SW480 (cell line): ENCODE measurements around the gene GNS.
"Not testable (repeated sequence)": the region's sequence is repeated elsewhere in the genome, so short reads cannot be mapped to it uniquely, and the experiment has no call there.

Experiments used
- DNase-seq: peaks from one replicate; pipeline ENCODE4 v3.0.0-alpha.2; 2016; ENCODE audit warnings: low spot score

Gene GNS

DNA sequence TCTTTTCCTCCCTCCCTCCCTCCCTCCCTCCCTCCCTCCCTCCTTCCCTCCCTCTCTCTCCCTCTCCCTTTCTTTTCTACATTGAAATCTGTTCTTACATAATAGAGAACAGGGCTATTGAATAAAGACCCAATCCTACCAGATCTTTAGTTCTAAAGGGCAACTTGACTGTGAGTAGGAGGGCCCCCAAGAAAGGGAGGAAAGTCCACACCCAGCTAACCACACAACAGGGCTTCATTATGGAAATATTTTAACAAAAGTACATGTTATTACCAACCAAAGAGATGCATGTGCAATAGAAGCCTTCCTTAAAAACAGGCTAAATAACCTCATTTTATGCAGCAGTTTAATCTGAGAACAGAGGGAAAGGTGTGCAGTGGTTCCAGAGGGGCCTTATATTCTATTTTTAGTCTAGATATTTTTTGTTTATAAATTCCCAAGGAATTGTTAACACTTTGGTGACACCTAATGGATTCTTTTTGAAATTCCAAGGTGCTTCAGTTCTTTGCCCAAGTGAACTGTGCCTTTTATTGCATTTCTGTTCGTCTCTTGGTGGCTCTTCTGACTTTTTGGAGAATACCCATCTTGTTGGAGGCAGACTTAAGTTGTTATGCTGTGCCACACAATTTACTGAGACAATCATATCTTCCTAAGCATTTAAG is 63.0 kb downstream of the GNS start:
- peak; percentile 35 for DNase-seq

DNA sequence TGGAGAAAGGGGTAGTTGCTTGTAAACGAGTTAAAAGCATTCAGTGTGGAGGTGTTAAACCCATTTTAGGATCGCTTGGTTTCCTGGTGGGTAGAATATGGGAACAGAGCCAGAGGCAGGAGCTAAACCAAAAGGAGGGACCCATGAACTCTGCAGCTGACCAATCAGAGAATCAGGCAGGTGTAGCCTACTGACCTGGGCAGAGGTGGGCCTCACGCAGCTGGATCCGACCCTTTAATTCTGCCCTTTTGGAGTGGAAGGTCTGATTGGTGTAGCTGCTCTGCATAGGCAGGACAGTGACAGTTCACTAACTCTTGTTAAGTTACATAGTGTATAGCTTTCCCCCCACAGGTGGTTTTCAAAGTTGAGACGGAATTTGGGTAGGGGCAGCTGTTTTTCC is 63.7 kb downstream of the GNS start:
- no peak for DNase-seq

DNA sequence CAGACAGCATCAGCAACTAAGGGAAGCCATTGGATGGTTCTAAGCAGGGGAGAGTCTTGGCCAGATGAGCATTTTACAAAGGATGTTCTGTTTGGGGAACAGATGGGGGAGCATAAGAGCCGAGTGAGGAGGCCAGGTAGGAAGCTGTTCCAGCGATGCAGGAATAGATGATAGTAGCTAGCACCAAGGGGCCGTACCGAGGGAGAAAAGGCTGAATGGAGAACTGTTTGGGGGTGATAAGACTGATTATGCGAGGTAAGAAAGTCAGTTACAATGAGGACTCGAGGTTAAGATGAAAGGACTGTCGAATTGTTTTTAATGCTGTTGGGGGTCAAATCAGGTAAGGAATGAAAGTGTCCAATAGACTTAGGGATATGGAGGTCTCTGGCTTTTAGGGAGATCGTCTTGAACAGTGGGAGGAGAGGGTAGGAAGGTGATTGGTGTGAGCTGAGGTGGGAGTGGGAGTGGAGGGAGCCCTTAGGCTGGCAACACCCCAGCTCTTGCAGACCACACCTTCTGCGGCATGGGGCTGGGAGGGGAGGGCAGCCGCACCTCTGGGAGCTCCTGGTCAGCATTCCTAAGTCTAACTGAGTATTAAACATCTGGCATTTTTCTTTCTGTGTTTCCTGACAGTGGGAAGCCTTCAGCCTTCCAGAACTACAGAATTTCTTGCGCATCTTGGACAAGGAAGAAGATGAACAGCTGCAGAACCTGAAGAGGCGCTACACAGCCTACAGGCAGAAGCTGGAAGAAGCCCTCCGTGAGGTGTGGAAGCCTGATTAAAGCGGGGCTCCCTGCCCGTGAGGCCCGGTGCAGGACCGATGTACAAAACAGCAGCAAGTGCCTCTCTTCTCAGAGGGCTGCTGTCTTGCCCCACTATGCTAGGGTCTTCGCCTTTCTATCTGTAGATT is 64.8 kb downstream of the GNS start:
- DNase-seq = no peak

DNA sequence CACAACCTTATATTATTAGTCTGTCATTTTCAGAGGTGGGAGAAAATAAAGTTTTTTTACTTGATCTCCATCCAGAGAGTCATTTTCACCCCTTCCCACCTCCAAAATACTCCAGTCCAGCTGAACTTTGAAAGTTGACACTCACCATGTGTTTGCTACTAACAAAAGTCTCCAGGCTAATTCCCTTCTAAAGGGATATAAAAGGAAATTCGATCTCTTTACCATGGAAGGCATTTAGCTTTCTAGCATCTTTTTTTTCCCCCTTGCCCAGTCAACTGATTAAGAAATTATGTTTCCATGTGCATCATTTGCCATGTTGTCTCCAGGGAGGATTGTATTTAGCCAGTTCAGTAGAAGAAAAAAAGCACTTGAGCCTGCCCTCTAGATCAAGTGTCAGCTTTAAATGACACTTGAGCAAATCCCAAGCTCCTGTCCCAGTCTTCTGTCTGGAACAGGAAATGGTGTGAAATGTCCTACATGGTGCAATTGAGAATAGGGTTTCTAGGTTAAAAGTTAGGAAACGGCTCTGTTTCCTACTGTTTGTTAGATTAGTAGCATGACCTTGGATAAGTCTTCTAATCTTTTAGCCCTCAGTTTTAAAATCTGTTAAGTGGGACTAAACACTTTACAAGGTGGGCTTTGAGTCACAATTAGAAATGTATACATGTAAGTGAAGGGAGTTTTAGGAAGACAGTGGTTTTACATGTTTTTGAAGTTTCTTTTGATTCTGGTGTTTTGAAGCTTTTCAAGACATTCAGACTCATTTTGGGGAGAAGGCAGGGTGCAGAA is 67.2 kb downstream of the GNS start:
- DNase-seq = no peak

DNA sequence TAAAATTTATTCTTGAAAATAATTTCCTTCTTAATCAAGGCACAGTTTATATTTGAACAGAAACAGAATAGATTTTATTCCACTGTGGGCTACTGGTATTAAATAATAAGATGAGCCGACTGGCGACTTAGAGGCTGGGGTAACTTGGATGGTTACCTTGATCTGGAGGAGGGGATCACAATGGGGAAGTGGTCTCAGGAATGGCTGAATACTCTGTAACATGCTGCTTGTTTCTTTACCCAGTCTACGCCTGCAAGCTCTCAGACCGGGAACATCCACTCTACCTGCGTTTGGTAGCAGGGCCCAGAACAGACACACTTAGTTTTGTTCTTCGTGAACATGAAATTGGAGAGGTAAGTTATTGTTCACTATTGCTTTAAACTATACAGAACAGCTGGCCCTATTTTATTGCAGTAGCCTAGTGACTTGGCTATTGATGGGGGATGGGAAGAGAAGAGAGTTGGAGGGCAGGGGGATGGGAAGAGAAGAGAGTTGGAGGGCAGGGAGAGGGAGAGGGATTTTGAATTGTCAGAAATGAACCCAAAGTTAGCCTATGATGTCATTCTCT is 67.9 kb downstream of the GNS start:
- no peak for DNase-seq

DNA sequence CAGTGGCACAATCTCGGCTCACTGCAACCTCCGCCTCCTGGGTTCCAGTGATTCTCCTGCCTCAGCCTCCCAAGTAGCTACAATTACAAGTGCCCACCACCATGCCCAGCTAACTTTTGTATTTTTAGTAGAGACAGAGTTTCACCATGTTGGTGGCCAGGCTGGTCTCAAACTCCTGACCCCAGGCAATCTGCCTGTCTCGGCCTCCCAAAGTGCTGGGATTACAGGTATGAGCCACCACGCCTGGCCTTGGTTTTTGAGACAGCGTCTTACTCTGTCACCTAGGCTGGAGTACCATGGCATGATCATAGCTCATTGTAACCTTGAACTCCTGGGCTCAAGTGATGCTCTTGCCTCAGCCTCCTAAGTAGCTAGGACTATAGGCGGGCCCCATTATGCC is 69.0 kb downstream of the GNS start:
- not testable (repeated sequence) for DNase-seq

DNA sequence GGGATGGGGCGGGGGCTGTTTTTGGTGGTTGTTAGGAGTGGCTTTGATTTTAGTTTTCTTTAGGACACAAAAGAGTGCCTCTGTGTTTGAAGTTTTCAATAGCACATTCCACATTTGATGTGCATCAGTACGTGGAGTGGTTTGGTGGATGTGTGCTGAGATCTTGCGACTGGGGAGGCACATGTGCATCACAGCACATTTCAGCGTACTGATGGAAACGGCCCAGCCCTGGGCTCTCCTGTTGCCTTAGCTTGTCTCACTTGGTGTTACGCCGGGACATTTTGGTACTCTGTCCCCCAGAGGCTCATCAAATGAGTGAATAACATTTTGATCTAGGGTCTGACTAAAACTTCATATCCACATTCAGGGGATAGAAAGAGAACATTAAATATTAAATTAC is 70.5 kb downstream of the GNS start:
- DNase-seq = no peak

DNA sequence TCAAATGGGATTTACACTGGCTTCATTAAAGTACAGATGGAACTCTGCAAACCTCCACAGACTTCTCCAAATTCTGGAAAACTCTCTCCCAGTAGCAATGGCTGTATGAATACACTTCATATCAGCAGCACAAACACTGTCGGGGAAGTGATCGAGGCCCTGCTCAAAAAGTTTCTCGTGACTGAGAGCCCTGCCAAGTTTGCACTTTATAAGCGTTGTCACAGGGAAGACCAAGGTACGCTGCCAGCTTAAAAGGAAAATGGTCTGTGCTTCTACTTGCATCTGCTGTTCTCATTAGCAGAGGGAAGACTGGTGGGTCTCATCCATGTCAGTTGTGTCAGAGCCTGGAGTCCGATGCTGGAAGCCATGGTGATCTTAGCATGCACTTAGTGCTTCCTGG is 71.0 kb downstream of the GNS start:
- no peak for DNase-seq

DNA sequence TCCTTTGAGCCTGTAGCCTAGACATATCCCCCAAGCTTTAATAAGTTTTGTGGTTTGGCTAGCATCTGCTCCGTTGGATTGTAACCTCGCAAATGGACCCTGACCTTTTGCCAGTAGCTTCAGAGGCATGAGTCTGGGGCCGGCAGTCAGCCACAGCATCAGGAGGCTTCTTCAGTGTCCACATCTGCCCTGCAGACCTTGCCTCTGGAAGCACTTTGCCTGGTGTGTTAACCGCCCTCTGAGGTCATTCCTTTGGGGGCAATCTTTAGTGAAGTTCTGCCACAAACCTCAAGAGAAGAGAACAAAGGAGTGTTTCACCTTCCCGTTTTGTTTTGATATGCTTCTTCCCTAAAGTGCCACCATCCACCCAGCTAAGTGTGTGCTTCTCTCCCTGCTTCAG is 71.4 kb downstream of the GNS start:
- peak; percentile 16 for DNase-seq

DNA sequence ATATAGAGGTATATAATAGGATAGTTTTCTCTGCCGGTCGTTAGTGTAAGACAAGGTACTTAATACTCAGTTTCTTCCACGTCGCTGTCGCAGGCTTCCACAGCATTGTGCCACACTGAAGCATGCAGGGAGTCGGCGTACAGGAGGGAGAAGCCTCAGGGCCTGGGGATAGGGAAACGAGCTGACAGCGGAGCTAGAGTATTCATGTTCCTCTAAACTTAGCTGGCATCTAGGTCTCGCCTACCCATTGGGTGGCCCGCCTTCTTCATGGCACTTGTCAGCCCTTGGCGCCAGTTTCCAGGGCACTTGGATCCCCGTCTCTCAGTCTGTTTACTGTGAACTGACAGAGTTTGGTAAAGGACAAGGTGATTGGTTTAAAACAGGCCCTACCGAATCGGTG is 73.6 kb downstream of the GNS start:
- DNase-seq = no peak

DNA sequence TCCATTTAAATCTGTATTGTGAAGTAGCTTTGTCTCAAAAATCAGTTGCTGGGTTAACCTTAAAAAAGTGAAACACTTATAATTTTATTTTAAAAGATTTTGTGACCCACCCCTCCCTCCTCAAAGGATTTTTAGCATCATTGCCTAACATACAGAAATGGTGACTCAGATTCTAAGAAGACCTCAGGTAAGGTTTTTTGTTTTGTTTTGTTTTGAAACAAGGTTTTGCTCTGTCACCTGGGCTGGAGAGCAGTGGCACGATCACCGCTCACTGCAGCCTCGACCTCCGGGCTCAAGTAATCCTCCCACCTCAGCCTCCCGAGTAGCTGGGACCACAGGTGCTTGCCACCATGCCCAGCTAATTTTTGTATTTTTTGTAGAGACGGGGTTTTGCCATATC is 74.2 kb downstream of the GNS start:
- DNase-seq = no peak

DNA sequence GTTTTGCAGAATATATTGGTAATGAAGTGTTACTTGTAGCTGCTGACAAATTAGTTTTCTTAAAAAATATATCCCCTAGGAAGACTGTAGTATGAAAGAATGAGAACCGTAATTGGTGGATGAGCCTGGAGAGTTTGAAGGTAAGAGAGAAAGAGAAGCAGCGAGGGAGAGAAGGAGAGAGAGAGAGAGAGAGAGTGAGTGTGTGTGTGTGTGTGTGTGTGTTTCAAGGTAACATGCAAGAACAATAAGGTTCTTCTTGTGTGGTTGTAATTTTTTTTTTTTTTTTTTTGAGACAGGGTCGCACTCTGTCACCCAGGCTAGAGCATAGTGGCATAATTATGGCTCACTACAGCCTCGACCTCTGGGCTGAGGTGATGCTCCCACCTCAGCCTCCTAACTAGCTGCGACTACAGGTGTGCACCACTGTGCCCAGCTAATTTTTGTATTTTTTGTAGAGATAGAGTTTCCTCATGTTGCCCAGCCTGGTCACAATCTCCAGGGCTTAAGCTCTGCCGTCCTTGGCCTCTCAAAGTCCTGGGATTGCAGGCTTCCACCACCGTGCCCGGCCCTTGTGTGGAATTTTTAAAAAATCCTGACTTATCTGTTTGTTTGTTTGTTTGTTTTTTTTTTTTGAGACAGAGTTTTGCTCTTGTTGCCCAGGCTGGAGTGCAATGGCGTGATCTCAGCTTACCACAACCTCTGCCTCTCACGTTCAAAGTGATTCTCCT is 75.2 kb downstream of the GNS start:
- DNase-seq = no peak

DNA sequence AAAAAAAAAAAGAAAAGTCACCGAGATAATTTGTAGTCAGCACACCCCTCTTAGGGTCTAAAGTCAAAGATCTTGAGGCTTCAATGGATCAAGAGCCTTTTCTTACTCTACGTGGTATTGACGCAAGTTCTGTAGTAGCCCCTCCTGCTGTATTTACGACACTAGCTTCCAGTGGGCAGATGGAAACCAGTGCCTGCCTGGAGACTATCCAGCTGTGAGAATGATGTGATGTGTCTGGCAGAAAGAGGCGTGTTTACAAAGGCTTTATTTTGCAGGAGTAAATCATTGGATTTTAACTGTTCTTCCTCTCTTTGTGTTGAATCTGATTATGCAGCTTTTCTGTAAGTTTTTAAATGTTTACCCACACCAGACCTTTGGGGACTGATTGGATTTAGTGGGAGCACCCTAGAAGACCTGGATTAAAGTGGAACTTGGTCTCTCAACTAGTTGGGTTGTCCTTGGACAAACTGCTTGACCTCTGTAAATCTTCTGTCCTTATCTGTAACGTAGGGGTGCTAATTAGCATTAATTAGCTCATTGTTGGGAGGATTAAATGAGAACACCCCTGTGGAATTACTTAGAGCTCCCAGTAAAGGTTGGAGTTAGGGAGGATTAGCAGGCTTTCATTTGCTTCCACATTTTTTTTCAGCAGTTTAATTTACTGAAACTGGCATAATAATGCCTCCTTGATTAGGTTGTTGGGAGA is 76.5 kb downstream of the GNS start:
- DNase-seq = no peak

DNA sequence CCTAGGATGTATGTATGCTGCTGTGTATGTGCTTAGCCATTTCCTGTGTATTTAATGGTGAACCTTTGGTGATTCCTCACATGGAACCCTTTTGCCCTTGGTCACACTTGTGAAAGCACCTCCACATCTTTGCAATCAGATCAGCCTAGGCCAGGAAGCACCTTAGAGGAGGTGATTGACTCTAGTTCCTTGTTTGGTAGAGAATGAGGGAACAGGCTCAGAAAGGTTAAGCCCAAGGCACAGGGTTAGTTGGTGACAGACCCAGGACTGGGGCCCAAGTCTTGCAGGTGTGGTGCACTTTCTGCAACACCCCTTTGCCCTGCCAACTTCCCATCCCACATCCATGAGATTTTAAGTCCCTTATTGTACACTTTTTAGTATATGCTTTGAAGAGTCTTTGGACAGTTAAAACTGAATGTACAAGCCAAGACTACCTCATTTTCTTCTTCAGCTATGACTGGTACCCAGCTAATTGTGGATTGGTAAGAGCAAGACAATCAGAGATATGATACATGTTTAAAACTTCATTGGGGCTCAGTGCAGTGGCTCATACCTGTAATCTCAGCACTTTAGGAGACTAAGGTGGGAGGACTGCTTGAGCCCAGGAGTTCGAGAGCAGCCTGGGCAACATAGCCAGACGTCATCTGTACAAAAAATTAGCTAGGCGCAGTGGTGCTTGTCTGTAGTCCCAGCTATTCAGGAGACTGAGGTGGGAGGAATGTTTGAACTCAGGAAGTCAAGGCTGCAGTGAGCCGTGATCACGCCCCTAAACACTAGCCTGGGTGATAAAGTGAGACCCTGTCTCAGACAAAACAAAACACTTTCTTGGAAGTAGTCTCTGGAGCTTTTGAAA is 77.8 kb downstream of the GNS start:
- DNase-seq = no peak

DNA sequence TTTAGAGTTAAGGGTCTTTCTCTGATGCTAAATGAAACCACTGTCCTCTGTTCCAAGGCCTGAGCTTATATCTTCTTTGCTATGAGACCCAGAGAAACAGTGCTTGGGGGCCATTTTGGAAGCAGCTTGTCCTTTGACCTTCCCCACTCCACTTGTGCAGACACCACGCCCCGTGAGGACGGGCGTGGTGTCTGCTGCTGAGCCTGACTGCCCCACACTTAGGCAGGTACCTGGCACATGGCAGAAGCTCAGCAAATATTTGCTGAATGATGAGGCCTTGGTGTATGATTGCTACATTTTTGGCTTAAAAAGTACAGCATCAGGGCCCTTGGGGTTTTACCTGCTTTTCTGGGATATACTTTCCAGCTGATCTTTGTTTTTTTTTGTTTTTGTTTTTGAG is 79.0 kb downstream of the GNS start:
- DNase-seq = peak; percentile 48

DNA sequence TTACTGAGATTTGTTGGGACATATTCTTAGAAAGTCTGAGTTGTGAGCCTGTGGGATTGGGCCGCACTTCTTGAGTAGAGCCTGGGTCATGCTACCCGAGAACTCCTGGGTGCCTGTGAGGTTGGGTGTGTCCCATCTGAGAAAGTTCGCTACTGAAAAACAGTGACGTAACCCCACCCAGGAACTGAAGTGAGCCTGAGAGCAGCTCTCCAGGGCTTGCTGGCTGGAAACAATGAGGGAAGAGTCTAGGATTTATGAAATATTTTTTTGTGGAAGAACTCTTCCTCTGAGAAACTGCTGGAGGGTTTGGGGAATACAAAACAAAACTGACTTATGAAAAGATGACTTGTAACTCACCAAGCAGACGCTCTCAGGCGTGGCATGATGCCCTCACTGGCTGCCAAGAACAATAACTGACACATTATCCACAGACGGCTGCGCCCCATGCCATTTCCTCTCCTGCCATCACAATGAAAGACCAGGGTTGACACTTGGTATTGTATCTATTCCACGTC is 79.7 kb downstream of the GNS start:
- peak; percentile 58 for DNase-seq

DNA sequence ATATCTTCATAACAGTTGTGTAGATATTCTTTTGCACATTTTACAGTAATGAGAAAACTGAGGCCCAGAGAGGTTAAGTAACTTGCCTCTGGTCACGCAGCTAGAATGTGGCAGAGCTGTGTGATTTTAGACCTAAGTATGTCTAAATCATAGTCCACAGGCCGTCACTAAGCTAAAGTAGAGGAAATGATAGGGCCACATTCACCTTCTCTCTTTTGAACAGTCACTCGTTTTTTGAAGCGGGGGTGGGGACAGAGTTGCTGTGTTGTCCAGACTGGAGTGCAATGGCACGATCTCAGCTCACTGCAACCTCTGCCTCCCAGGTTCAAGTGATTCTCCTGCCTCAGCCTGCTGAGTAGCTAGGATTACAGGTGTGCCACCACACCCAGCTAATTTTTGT is 80.4 kb downstream of the GNS start:
- no peak for DNase-seq

DNA sequence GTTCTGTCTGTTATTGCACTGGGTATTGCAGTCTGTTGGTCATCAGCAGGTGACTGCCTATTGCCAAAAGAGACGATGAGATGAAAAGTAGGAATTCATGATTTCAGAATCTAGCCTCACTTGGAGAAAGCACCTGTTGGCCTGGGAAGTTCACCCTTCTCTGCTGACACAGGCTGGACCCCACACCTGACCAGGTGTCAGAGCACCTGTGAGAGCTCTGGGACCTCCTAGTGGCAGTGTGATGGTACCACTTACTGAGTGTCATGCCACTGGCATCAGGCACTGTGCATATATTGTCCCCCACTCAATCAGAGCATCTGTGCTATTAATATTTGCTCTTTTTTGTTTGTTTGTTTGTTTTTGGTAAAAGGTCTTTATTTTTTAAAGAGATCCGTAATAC is 81.0 kb downstream of the GNS start:
- peak; percentile 28 for DNase-seq

DNA sequence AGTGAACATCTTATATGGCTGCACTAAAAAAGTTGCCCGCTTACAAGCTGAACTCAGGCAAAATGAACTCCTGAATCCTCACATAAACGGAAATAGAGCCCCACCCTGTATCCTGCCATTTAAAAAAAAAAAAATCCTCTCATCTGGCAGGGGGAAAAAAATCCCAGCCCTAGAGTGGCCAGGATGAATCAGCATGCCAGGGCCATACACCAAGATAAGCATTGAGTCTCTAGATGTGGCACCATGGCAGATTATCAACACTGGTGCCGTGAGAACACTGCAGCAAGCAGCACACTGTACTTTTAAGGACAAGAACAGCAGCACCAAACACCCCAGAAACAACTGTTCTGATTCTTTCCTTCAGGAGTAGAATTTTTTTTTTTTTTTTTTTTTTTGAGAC is 83.4 kb downstream of the GNS start:
- DNase-seq = peak; percentile 52

DNA sequence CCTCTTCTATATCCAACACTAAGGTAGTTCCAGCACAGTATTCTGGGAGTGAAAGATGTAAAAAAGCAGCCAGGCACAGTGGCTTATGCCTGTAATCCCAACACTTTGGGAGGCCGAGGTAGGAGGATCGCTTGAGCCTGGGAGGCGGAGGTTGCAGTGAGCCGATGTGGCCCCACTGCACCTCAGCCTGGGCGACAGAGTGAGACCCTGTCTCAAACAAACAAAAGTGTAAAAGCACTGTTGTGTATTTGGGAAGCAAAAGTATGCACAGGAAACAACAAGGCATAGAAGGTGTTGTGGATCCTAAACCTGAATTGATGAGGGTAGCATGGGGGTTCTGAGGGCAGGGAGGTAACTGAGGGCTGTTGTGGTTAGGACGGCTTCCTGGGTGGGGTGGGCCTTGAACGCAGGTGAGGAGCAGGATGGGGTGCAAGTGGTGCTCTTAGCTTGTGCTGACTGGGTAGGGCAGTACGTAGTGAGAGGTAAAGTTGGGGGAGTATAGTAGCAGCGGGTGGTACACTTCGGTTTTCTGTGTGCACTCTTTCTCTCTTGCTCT is 84.8 kb downstream of the GNS start:
- DNase-seq = no peak
